CD4-positive, alpha-beta T cell treated with Interleukin-12 subunit alpha and Interleukin-12 subunit beta, for 1 hour (primary cell): ENCODE measurements around the gene C11orf16.
"Not testable (repeated sequence)": the region's sequence is repeated elsewhere in the genome, so short reads cannot be mapped to it uniquely, and the experiment has no call there.

Experiments
- DNase-seq: peaks from one replicate; pipeline ENCODE4 v3.0.0-alpha.2; 2020

Gene C11orf16

GRCh38 chr11:8881585-8881984 is 51.2 kb downstream of the C11orf16 start:
- not testable (repeated sequence) for DNase-seq

- no peak for DNase-seq
These were observed 54.0 kb downstream of the C11orf16 start for GRCh38 chr11:8878771-8879170.

- DNase-seq, result no peak
These were observed 58.9 kb downstream of the C11orf16 start for GRCh38 chr11:8873741-8874405.

- DNase-seq, result no peak
These were observed 60.8 kb downstream of the C11orf16 start for GRCh38 chr11:8871962-8872361.

GRCh38 chr11:8871171-8871775 is 61.5 kb downstream of the C11orf16 start:
- no peak for DNase-seq

GRCh38 chr11:8870411-8871170 is 62.2 kb downstream of the C11orf16 start:
- no peak for DNase-seq
